ENCODE data around the gene SMYD3. TPM values are rescaled to one million over a fixed set of nuclear protein-coding genes. Genes with fewer than 3 reads are reported as not detected.

SMYD3 gene
- total and polyA plus RNA-seq, 2 of the 13 experiments (the other 11 are each of a cell fraction or from before 2014, with no cell fraction given): 27.7 to 35.8 TPM

GRCh38 chr1:245887829-245888228 lies 619.2 kb downstream of the SMYD3 start (continued):
- TF ChIP-seq NFAT5 (CRISPR knock-in tag; IDR thresholded peaks at IDR 0.05): no peak
- no peak for TF ChIP-seq ATF6 (CRISPR knock-in tag; conservative IDR thresholded peaks at IDR 0.05)
- TF ChIP-seq PHF5A (CRISPR knock-in tag; IDR thresholded peaks at IDR 0.05; ENCODE audit: low read depth, unreplicated experiment): no peak
- no peak for TF ChIP-seq NCOA5 (CRISPR knock-in tag; IDR thresholded peaks at IDR 0.05)
- TF ChIP-seq FOXP4 (CRISPR knock-in tag; IDR thresholded peaks at IDR 0.05): no peak
- no peak for TF ChIP-seq CHD4 (IDR thresholded peaks at IDR 0.05; ENCODE audit: borderline replicate concordance, low read length)
- no peak for TF ChIP-seq NR2C2 (CRISPR knock-in tag; IDR thresholded peaks at IDR 0.05; ENCODE audit: borderline replicate concordance)
- no peak for TF ChIP-seq RAD51 (IDR thresholded peaks at IDR 0.05; ENCODE audit: borderline replicate concordance)
- TF ChIP-seq RFXANK (CRISPR knock-in tag; IDR thresholded peaks at IDR 0.05): no peak
- TF ChIP-seq ZBTB37 (CRISPR knock-in tag; IDR thresholded peaks at IDR 0.05): no peak
